K562 (cell line): ENCODE data around the gene PSMB7.

Experiments
- CEBPG ChIP-seq, 3 experiments: fragments of 200-800 bp in 1 of 3; sonication (Bioruptor generic) in 1 of 3; sonication (generic) in 1 of 3; formaldehyde crosslinking in 1 of 3; IDR thresholded peaks in 2 of 3; conservative IDR thresholded peaks in 1 of 3; 2 replicates each; pipeline versions ENCODE4 v1.6.1 to v1.8.0; 2016 to 2022; ENCODE audit warnings: missing compliant biosample characterization in 2 of 3, missing genetic modification characterization in 2 of 3, mild to moderate bottlenecking in 1 of 3, missing genetic modification reagents in 1 of 3
- EP300 ChIP-seq: IDR thresholded peaks from 2 replicates; pipeline ENCODE4 v1.6.1; 2012; ENCODE audit warnings: low read length, improper control_type of control experiment
- PRPF4 ChIP-seq: fragments of 200-400 bp; formaldehyde crosslinking; IDR thresholded peaks from one replicate; pipeline ENCODE4 v1.6.1; 2017; ENCODE audit warnings: low read length, low read depth, mild to moderate bottlenecking; ENCODE audit not compliant: insufficient read depth, poor library complexity, severe bottlenecking
- RFX1 ChIP-seq: fragments of 450-650 bp; IDR thresholded peaks from 2 replicates; pipeline ENCODE4 v1.6.1; 2016; ENCODE audit warnings: mild to moderate bottlenecking, moderate library complexity
- SREBF2 ChIP-seq: sonication (generic); formaldehyde crosslinking; IDR thresholded peaks from 2 replicates; pipeline ENCODE4 v1.4.0; 2020; ENCODE audit warnings: mild to moderate bottlenecking, missing genetic modification reagents
- TEAD4 ChIP-seq, 2 experiments: sonication (generic) in 1 of 2; formaldehyde crosslinking in 1 of 2; IDR thresholded peaks; 2 replicates each; pipeline versions ENCODE4 v1.6.1 to v1.8.0; 2012 to 2022; ENCODE audit warnings: borderline replicate concordance in 1 of 2, inconsistent platforms in 1 of 2, low read length in 1 of 2, mild to moderate bottlenecking in 1 of 2, missing genetic modification reagents in 1 of 2
- ZNF133 ChIP-seq: fragments of 250-450 bp; sonication (Bioruptor Pico); IDR thresholded peaks from 2 replicates; pipeline ENCODE4 v1.4.0; 2020; ENCODE audit warnings: mild to moderate bottlenecking
- ZNF3 ChIP-seq: fragments of 250-450 bp; sonication (Bioruptor Pico); IDR thresholded peaks from 2 replicates; pipeline ENCODE4 v1.5.0; 2021; ENCODE audit warnings: mild to moderate bottlenecking, moderate library complexity
- TF ChIP-seq, protein P1 (sequence below): fragments of 250-450 bp; sonication (Bioruptor Pico); IDR thresholded peaks from 2 replicates; pipeline ENCODE4 v1.5.0; 2020; ENCODE audit warnings: mild to moderate bottlenecking
- TF ChIP-seq, protein P2 (sequence below), 3 experiments: IDR thresholded peaks in 2 of 3; conservative IDR thresholded peaks in 1 of 3; 2 replicates each; pipeline ENCODE4 v1.5.1; 2011 to 2012; ENCODE audit warnings: low read length in 3 of 3, mild to moderate bottlenecking in 3 of 3, control low read depth in 2 of 3, improper control_type of control experiment in 1 of 3, inconsistent platforms in 1 of 3, low read depth in 1 of 3, mixed read lengths in 1 of 3, moderate library complexity in 1 of 3; ENCODE audit not compliant: insufficient read depth in 2 of 3

- TF ChIP-seq, protein P1, sequence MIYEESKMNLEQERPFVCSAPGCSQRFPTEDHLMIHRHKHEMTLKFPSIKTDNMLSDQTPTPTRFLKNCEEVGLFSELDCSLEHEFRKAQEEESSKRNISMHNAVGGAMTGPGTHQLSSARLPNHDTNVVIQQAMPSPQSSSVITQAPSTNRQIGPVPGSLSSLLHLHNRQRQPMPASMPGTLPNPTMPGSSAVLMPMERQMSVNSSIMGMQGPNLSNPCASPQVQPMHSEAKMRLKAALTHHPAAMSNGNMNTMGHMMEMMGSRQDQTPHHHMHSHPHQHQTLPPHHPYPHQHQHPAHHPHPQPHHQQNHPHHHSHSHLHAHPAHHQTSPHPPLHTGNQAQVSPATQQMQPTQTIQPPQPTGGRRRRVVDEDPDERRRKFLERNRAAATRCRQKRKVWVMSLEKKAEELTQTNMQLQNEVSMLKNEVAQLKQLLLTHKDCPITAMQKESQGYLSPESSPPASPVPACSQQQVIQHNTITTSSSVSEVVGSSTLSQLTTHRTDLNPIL (CRISPR knock-in tag) = no peak
- no peak for TF ChIP-seq PRPF4
- no peak for TF ChIP-seq SREBF2
- no peak for TF ChIP-seq ZNF3 (CRISPR knock-in tag)
- TF ChIP-seq EP300 = no peak
- no peak for TF ChIP-seq RFX1
- TF ChIP-seq, protein P2, sequence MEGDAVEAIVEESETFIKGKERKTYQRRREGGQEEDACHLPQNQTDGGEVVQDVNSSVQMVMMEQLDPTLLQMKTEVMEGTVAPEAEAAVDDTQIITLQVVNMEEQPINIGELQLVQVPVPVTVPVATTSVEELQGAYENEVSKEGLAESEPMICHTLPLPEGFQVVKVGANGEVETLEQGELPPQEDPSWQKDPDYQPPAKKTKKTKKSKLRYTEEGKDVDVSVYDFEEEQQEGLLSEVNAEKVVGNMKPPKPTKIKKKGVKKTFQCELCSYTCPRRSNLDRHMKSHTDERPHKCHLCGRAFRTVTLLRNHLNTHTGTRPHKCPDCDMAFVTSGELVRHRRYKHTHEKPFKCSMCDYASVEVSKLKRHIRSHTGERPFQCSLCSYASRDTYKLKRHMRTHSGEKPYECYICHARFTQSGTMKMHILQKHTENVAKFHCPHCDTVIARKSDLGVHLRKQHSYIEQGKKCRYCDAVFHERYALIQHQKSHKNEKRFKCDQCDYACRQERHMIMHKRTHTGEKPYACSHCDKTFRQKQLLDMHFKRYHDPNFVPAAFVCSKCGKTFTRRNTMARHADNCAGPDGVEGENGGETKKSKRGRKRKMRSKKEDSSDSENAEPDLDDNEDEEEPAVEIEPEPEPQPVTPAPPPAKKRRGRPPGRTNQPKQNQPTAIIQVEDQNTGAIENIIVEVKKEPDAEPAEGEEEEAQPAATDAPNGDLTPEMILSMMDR (IDR thresholded peaks at IDR 0.05 in 2 of 3, conservative IDR thresholded peaks at IDR 0.05 in 1 of 3; ENCODE audit: insufficient read depth in 2 of 3, low read depth in 1 of 3, low read length in 3 of 3) = no peak
- no peak for TF ChIP-seq ZNF133 (CRISPR knock-in tag)
- no peak for TF ChIP-seq TEAD4 (IDR thresholded peaks at IDR 0.05; ENCODE audit: low read length)
- no peak for TF ChIP-seq TEAD4 (CRISPR knock-in tag; IDR thresholded peaks at IDR 0.05; ENCODE audit: borderline replicate concordance)
- no peak for TF ChIP-seq CEBPG (CRISPR knock-in tag; IDR thresholded peaks at IDR 0.05)
- TF ChIP-seq CEBPG (tag; conservative IDR thresholded peaks at IDR 0.05 in 1 of 2, IDR thresholded peaks at IDR 0.05 in 1 of 2) = no peak
These were observed 46.5 kb downstream of the PSMB7 start for GRCh38 chr9:124368692-124369091.
